Thyroid gland (tissue), 4 donors: Measurements from ENCODE around the gene CIB2. TPM values are rescaled to one million over a fixed set of nuclear protein-coding genes. Genes with fewer than 3 reads are reported as not detected.

ENCODE experiments used
- DNase-seq, 2 donors: peaks; one replicate each; pipeline ENCODE4 v3.0.0-alpha.2; 2019
- H3K27ac ChIP-seq, 3 donors: fragments of 200-600 bp; sonication (generic); 1 replicate in 2 of 3; 2 replicates in 1 of 3; pipeline ENCODE4 v1.5.1; 2016 to 2019; ENCODE audit warnings: mild to moderate bottlenecking in 1 of 3, moderate library complexity in 1 of 3
- H3K27me3 ChIP-seq: fragments of 200-600 bp; sonication (generic); one replicate; pipeline ENCODE4 v1.5.1; 2019
- H3K36me3 ChIP-seq, 2 donors: fragments of 200-600 bp; sonication (generic); one replicate each; pipeline ENCODE4 v1.5.1; 2016 to 2019
- H3K4me1 ChIP-seq, 2 donors: fragments of 200-600 bp; sonication (generic); one replicate each; pipeline ENCODE4 v1.5.1; 2017 to 2019
- H3K4me3 ChIP-seq, 3 donors: fragments of 200-600 bp; sonication (generic); replicated peaks in 1 of 3; 1 replicate in 2 of 3; 2 replicates in 1 of 3; pipeline ENCODE4 v1.5.1; 2016; ENCODE audit warnings: mild to moderate bottlenecking in 1 of 3
- H3K9me3 ChIP-seq: fragments of 200-600 bp; sonication (generic); one replicate; pipeline ENCODE4 v1.5.1; 2017
- POLR2A ChIP-seq, 2 donors: fragments of 450-650 bp; IDR thresholded peaks; one replicate each; pipeline ENCODE4 v1.6.1; 2017; ENCODE audit warnings: antibody characterized with exemption in 2 of 2, mild to moderate bottlenecking in 2 of 2, moderate library complexity in 1 of 2
- WGBS, 2 donors: methylation state at CpG; one replicate each; pipeline ENCODE4 v1.1.5; 2017; 5-methylcytosine and 5-hydroxymethylcytosine counted together
- intact Hi-C: fragments of 100-400 bp; cut with DNase I; formaldehyde crosslinking; loops from one replicate; pipeline ENCODE4 v1.15.1; 2023
- total RNA-seq, 4 donors: library from RNA; depleted of rRNA; stranded (reverse); fragments of >200 nt; gene quantifications; one replicate each; pipeline ENCODE4 v1.2.3, GENCODE V29; 2016
- TF ChIP-seq, protein P1 (sequence below), 6 experiments: fragments of 200-600 bp in 3 of 6; fragments of 450-650 bp in 3 of 6; sonication (generic) in 3 of 6; IDR thresholded peaks; one replicate each; pipeline ENCODE4 v1.5.1; 2016 to 2019; ENCODE audit warnings: antibody characterized with exemption in 6 of 6, mild to moderate bottlenecking in 2 of 6, inconsistent platforms in 1 of 6, moderate library complexity in 1 of 6

Gene CIB2
- total RNA-seq, 4 donors from 2014 or later, result 4.1 to 7.5 (median 4.9) TPM

DNA sequence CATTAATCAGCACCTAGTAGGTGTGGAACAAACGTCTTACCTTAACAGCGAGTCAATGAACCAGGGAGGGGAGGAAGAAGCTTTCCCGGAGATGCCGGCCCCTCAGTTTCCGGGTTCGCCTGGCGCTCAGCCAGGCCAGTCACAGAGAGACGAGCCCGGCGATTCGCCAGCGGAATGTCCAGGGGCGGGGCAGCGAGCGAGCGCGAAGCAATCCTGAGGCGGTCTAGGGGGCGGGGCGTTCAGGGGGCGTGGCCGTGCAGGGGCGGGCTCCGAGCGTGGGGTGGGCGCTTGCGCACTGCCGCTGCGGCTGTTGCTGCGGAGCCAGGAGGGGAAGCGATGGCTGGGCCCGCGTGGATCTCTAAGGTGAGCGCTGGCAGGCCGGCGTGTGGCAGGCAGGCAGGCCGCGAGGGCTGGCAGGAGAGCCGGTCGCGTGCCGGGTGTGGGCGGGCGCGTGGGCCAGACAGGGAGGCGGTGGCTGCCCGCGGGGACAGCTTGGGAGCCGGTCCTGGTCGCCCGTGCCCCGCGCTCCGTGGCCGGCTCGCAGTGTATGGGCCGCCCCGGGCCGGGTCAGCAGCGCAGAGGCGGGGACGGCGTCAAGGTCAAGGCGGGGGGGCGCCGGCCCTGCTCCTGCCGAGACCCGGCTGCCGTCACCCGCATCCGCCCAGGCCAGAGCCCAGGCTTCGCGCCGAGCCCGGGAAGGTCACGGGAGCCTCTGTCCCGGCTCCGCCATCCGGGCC lies 18.0 kb upstream of the CIB2 start, which contains the start of gene IDH3A:
Gene IDH3A, plus strand, starts transcription at position 295 of the 737 bp plus-strand sequence. Its CDS starts 42 bp downstream, at position 337.
- H3K9me3 ChIP-seq, result no peaks in the 10 kb centered on the region

DNA sequence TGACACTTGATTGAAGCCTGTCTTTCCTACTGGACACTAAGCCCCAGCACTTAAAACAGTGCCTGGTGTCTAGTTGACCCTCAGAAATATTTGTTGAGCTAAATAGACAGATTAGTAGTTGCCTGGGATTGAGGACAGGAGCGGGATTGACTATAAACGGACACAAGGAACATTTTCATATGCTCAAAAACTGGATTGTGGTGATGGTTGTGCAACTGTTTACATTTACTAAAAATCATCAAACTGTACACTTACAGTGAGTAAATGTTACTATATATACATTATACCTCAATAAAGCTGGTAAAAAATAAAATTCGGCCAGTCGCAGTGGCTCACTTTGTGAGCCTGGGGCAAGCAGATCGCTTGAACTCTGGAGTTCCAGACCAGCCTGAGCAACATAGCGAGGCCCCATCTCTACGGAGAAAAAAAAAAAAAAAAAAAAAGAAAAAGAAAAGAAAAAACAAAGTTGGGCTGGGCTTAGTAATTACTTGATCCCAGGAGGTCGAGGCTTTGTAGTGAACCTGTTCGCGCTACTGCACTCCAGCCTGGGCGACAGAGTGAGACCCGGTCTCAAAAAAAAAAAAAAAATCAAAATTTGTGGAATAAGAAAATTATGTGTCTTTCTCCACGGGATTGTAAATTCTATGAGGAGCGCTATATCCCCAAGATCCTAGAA lies 17.3 kb upstream of the CIB2 start:
- no peak for TF ChIP-seq POLR2A (IDR thresholded peaks at IDR 0.05)
- Histone ChIP-seq H3K27me3 (no peaks in the 10 kb centered on the region), H3K4me1 (peaks cover 15 to 16% of the 10 kb centered on the region in 2 donors), H3K4me3 (peak overlapping the region in 2 of 3 donors; percentile 78 to 87), H3K36me3 (no peaks in the 10 kb centered on the region), H3K9me3 (no peaks in the 10 kb centered on the region), H3K27ac (no peak overlapping the region)
- intact Hi-C loops, result loop anchor here (10.0 kb wide), 1 partner anchor 84 kb away; no protein-coding TSS in a partner anchor
- peak; percentile 13 to 18 for DNase-seq
- 20% methylated on average over 14 of the region's 14 CpGs for WGBS, 2 donors

More for the DNA sequence above, 18.0 kb upstream of the CIB2 start, which contains the start of gene IDH3A:
- Histone ChIP-seq H3K27me3 (no peaks in the 10 kb centered on the region), H3K27ac (peak within 1 kb of the TSS; percentile 67 to 87 (median 81)), H3K36me3 (no peaks in the 10 kb centered on the region), H3K4me3 (peak within 1 kb of the TSS; percentile 58 to 87 (median 78)), H3K4me1 (peaks cover 15 to 16% of the 10 kb centered on the region in 2 donors)
- WGBS, 2 donors, result 0% methylated on average over 33 to 40 of the region's 79 CpGs
- intact Hi-C loops, result loop anchor here (10.0 kb wide), 1 partner anchor 84 kb away; no protein-coding TSS in a partner anchor
- DNase-seq, result peak; percentile 99 to 100
- TF ChIP-seq POLR2A (IDR thresholded peaks at IDR 0.05), result peak; percentile 32 to 88
- TF ChIP-seq, protein P1, sequence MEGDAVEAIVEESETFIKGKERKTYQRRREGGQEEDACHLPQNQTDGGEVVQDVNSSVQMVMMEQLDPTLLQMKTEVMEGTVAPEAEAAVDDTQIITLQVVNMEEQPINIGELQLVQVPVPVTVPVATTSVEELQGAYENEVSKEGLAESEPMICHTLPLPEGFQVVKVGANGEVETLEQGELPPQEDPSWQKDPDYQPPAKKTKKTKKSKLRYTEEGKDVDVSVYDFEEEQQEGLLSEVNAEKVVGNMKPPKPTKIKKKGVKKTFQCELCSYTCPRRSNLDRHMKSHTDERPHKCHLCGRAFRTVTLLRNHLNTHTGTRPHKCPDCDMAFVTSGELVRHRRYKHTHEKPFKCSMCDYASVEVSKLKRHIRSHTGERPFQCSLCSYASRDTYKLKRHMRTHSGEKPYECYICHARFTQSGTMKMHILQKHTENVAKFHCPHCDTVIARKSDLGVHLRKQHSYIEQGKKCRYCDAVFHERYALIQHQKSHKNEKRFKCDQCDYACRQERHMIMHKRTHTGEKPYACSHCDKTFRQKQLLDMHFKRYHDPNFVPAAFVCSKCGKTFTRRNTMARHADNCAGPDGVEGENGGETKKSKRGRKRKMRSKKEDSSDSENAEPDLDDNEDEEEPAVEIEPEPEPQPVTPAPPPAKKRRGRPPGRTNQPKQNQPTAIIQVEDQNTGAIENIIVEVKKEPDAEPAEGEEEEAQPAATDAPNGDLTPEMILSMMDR (IDR thresholded peaks at IDR 0.05), result no peak

DNA sequence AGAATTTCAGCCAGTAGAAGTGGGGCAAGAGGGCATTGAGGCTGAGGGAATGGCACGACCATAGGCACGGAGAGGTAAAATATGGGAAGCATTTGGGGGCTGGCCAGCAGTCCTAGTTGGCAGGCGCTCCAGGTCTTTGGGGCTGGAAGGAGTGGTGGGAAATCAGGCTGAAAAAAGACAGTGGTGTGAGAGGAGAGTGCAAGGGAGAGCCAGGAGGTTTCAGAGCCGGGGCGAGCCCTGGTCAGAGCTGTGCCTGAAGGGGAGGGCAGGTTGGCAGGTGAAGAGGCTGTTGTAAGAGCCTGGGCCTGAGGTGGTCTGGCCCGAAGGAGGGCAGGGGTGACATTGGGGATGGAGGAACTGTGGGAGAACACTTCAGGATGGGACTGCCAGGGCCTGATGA lies 16.3 kb upstream of the CIB2 start:
- Histone ChIP-seq H3K4me1 (peaks cover 15 to 16% of the 10 kb centered on the region in 2 donors), H3K27me3 (no peaks in the 10 kb centered on the region), H3K36me3 (no peaks in the 10 kb centered on the region), H3K4me3 (no peak overlapping the region), H3K9me3 (no peaks in the 10 kb centered on the region), H3K27ac (no peak overlapping the region)
- intact Hi-C loops, result loop anchor here (10.0 kb wide), 1 partner anchor 83 kb away; no protein-coding TSS in a partner anchor
- no peak for DNase-seq
- WGBS, 2 donors, result 93 to 94% methylated on average over 6 of the region's 6 CpGs
- TF ChIP-seq, protein P1 (IDR thresholded peaks at IDR 0.05), result no peak
- TF ChIP-seq POLR2A (IDR thresholded peaks at IDR 0.05), result no peak

DNA sequence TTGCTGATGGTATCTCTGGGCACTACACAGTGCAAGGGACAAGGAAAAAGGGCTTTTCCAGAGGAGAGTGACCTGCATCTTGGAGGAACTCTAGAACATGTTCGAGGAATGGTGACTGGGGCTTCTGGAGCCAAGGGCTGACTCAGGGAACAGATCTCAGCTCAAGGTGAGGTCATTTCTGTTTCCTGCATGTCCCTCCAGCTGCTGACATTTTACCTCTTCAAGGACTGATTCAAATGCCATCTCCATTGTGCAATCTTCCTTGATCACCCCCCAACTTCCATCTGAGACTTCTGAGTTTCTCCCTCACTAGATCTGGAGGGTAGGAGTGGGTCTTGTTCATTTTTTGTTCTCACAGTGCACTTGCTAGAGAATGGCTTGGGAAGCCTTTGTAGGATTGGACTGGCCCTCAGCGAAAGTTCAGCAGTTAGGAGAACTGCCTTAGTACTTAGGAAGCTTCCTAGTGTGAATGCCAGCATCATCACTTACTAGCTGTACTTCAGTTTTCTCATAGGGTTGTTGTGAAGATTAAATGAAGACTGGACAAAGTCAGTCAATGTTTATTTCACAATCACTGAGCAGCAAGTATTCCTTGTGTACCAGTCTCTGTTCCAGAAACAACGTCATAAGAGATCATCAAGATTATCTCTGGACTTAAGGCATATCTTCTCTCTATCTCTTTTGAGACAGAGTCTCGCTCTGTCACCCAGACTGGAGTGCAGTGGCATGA lies 15.3 kb upstream of the CIB2 start:
- intact Hi-C loops, result loop anchor here (10.0 kb wide), 1 partner anchor 82 kb away; no protein-coding TSS in a partner anchor
- Histone ChIP-seq H3K27me3 (no peaks in the 10 kb centered on the region), H3K4me3 (no peak overlapping the region), H3K27ac (no peak overlapping the region), H3K9me3 (no peaks in the 10 kb centered on the region), H3K4me1 (peaks cover 15 to 16% of the 10 kb centered on the region in 2 donors), H3K36me3 (no peaks in the 10 kb centered on the region)
- DNase-seq, result no peak
- WGBS, 2 donors, result 76 to 86% methylated on average over 4 of the region's 4 CpGs
- TF ChIP-seq, protein P1 (IDR thresholded peaks at IDR 0.05), result no peak
- TF ChIP-seq POLR2A (IDR thresholded peaks at IDR 0.05), result no peak

DNA sequence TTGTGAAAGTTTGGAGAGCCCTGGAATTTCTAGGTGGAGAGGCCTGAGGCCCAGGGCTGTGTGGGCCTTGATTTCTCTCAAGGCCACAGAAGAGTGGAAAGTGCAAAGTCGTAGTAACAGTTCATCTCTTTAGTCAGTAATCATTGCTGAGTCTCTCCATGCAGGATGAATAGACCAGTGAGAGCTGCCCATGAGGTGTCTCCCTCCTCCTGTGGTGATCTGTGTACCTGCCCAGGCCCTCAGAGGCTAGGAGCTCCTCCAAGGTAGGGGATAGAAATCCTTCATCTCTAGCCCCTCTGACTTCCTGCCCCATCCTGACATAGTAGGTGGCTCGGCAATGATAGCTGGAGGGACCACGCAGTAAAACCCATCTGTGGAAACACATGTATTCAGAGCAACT lies 11.1 kb upstream of the CIB2 start:
- Histone ChIP-seq H3K27ac (no peak overlapping the region), H3K9me3 (no peaks in the 10 kb centered on the region), H3K4me3 (no peak overlapping the region), H3K4me1 (no peaks in the 10 kb centered on the region), H3K36me3 (no peaks in the 10 kb centered on the region), H3K27me3 (no peaks in the 10 kb centered on the region)
- intact Hi-C loops, result loop anchor here (10.0 kb wide), 1 partner anchor 78 kb away; no protein-coding TSS in a partner anchor
- no peak for DNase-seq
- no peak for TF ChIP-seq POLR2A (IDR thresholded peaks at IDR 0.05)
- TF ChIP-seq, protein P1 (IDR thresholded peaks at IDR 0.05), result no peak
- 88 to 94% methylated on average over 3 of the region's 3 CpGs for WGBS, 2 donors
